ENCODE data around the gene AQP4.

Gene AQP4

DNA sequence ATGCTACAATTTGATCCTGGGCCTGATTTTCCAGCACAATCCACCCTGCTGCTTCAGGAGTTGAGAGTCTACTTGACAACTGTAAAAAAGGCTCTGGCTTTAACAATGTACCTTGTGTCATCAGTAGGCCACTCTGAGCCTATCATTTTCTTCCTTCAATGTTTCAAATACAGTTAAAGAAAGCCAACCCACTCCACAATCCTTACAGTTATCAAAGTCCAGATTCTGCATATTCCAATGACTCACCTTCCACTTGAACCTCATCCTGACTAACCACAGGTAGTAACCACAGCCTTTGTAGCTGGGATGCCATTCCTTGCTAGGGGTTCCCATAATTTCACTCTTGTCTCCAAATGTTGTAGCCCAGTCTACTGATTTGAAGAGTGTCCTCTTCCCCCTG is 35.5 kb upstream of the AQP4 start:
- H4K5ac ChIP-seq (ENCODE audit: low read length) = no peak overlapping the region
- DNase-seq = no peak
- H3K9ac ChIP-seq (ENCODE audit: low read length) = no peak overlapping the region
- no peak overlapping the region for H3K18ac ChIP-seq (ENCODE audit: low read length)
- no peak overlapping the region for H3K4me3 ChIP-seq (ENCODE audit: low read length)
- no peaks in the 10 kb centered on the region for H3K4me1 ChIP-seq (ENCODE audit: control insufficient read depth, low read depth, low read length)
- H3K79me2 ChIP-seq (ENCODE audit: control insufficient read depth, insufficient read depth, low read length) = no peaks in the 10 kb centered on the region
- H2BK5ac ChIP-seq (ENCODE audit: low read length) = no peak overlapping the region
- no peaks in the 10 kb centered on the region for H3K27me3 ChIP-seq (ENCODE audit: insufficient read depth, low read length, poor library complexity)
- H4K8ac ChIP-seq (ENCODE audit: low read depth, low read length) = no peak overlapping the region
- no peak overlapping the region for H2BK15ac ChIP-seq (replicated peaks; ENCODE audit: low read depth)
- no peak overlapping the region for H2BK120ac ChIP-seq (ENCODE audit: low read depth, low read length)
- no peak overlapping the region for H3K4me2 ChIP-seq (ENCODE audit: low read length)
- H3K36me3 ChIP-seq (ENCODE audit: control insufficient read depth, insufficient read depth, low read length) = no peaks in the 10 kb centered on the region
- no peaks in the 10 kb centered on the region for H3K79me1 ChIP-seq (ENCODE audit: low read length)
- H3K23ac ChIP-seq (ENCODE audit: low read length) = no peak overlapping the region
- H3K4ac ChIP-seq (ENCODE audit: low read depth, low read length) = no peak overlapping the region
- no peak overlapping the region for H3K56ac ChIP-seq (ENCODE audit: low read length)
- no peak overlapping the region for H2AK5ac ChIP-seq (ENCODE audit: low read length)
- H3K27ac ChIP-seq (ENCODE audit: low read depth, low read length) = no peak overlapping the region

DNA sequence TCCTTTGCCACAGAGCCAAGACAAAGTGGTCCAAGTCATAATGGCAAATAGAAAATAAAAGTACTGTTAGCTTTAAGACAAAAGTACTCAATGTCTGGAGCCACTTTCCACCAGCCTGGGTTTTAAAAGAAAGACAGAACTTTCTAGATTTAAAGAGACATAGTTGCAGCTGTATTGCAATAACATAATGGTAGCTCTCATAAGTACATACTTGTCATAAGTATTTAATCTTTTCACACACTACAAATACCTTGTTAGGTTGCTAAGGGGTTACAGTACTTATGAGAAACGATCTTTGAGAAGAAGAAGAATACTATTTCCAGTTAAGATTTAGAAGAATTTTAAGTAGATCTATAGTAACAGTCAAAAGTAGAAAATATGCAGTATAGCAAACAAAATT is 28.9 kb upstream of the AQP4 start:
- H3K4me3 ChIP-seq (ENCODE audit: low read length) = no peak overlapping the region
- no peaks in the 10 kb centered on the region for H3K4me1 ChIP-seq (ENCODE audit: control insufficient read depth, low read depth, low read length)
- DNase-seq = no peak
- H4K5ac ChIP-seq (ENCODE audit: low read length) = no peak overlapping the region
- WGBS (ENCODE audit: extremely low coverage, insufficient coverage, low lambda C conversion rate) = no CpG with 5 or more reads among the region's 1 CpG
- H3K36me3 ChIP-seq (ENCODE audit: control insufficient read depth, insufficient read depth, low read length) = no peaks in the 10 kb centered on the region
- no peak overlapping the region for H2BK5ac ChIP-seq (ENCODE audit: low read length)
- H2BK15ac ChIP-seq (replicated peaks; ENCODE audit: low read depth) = no peak overlapping the region
- no peak overlapping the region for H3K18ac ChIP-seq (ENCODE audit: low read length)
- no peak overlapping the region for H3K27ac ChIP-seq (ENCODE audit: low read depth, low read length)
- no peak overlapping the region for H3K4me2 ChIP-seq (ENCODE audit: low read length)
- no peaks in the 10 kb centered on the region for H3K79me1 ChIP-seq (ENCODE audit: low read length)
- H3K79me2 ChIP-seq (ENCODE audit: control insufficient read depth, insufficient read depth, low read length) = no peaks in the 10 kb centered on the region
- H4K8ac ChIP-seq (ENCODE audit: low read depth, low read length) = no peak overlapping the region
- no peak overlapping the region for H3K9ac ChIP-seq (ENCODE audit: low read length)
- H3K27me3 ChIP-seq (ENCODE audit: insufficient read depth, low read length, poor library complexity) = no peaks in the 10 kb centered on the region
- no peak overlapping the region for H3K4ac ChIP-seq (ENCODE audit: low read depth, low read length)
- no peak overlapping the region for H3K23ac ChIP-seq (ENCODE audit: low read length)
- H3K56ac ChIP-seq (ENCODE audit: low read length) = no peak overlapping the region
- H2AK5ac ChIP-seq (ENCODE audit: low read length) = no peak overlapping the region
- no peak overlapping the region for H2BK120ac ChIP-seq (ENCODE audit: low read depth, low read length)

DNA sequence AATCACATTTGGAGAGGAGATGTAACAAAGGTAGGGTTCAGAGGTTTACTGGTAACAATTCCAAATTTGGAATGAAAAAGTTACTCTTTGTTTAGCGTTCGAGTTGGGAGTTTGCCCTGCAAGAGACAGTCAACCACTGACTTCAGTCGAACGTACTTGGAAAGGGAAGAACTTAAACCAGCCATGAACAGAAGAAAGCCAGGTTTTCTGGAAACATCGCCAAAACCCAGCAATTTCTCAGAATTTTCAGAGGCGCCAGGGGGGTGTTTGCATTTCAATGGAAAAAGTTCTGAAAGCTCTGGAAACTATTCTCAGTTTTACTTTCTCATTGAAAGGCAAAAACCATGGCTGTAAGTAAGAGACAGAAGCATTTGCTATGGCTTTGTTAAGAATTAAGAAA is 28.5 kb upstream of the AQP4 start:
- Histone ChIP-seq H3K27ac (ENCODE audit: low read depth, low read length) (no peak overlapping the region), H2BK15ac (replicated peaks; ENCODE audit: low read depth) (no peak overlapping the region), H3K4me2 (ENCODE audit: low read length) (no peak overlapping the region), H3K18ac (ENCODE audit: low read length) (no peak overlapping the region), H3K79me1 (ENCODE audit: low read length) (no peaks in the 10 kb centered on the region), H3K27me3 (ENCODE audit: insufficient read depth, low read length, poor library complexity) (no peaks in the 10 kb centered on the region), H2AK5ac (ENCODE audit: low read length) (no peak overlapping the region), H3K79me2 (ENCODE audit: control insufficient read depth, insufficient read depth, low read length) (no peaks in the 10 kb centered on the region), H3K56ac (ENCODE audit: low read length) (no peak overlapping the region), H4K8ac (ENCODE audit: low read depth, low read length) (no peak overlapping the region), H3K9ac (ENCODE audit: low read length) (no peak overlapping the region), H2BK5ac (ENCODE audit: low read length) (no peak overlapping the region), H3K36me3 (ENCODE audit: control insufficient read depth, insufficient read depth, low read length) (no peaks in the 10 kb centered on the region), H3K4ac (ENCODE audit: low read depth, low read length) (no peak overlapping the region), H4K5ac (ENCODE audit: low read length) (no peak overlapping the region), H3K23ac (ENCODE audit: low read length) (no peak overlapping the region), H3K4me3 (ENCODE audit: low read length) (no peak overlapping the region), H2BK120ac (ENCODE audit: low read depth, low read length) (no peak overlapping the region), H3K4me1 (ENCODE audit: control insufficient read depth, low read depth, low read length) (no peaks in the 10 kb centered on the region)
- DNase-seq = no peak
- WGBS (ENCODE audit: extremely low coverage, insufficient coverage, low lambda C conversion rate) = no CpG with 5 or more reads among the region's 6 CpGs

DNA sequence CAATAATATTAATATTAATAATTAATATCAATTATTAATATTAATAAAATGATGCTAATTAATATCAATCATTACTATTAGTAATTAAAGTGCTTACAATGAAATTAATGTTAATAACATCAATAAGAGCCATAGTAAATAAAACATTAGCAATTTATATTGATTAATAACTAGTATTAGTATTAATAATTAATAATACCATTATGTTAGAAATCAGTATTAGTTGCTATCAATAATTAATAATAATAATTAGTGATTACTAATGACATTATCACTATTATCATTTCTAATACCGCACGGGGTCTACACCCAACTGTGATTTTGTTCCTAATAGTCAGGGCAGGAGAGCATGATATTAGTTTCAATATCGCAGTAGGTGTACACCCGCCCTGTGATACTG is 22.8 kb upstream of the AQP4 start:
- H3K36me3 ChIP-seq (ENCODE audit: control insufficient read depth, insufficient read depth, low read length) = no peaks in the 10 kb centered on the region
- no CpG with 5 or more reads among the region's 4 CpGs for WGBS (ENCODE audit: extremely low coverage, insufficient coverage, low lambda C conversion rate)
- H3K4me1 ChIP-seq (ENCODE audit: control insufficient read depth, low read depth, low read length) = no peaks in the 10 kb centered on the region
- H3K56ac ChIP-seq (ENCODE audit: low read length) = no peak overlapping the region
- no peak overlapping the region for H2BK120ac ChIP-seq (ENCODE audit: low read depth, low read length)
- H2BK15ac ChIP-seq (replicated peaks; ENCODE audit: low read depth) = no peak overlapping the region
- H3K18ac ChIP-seq (ENCODE audit: low read length) = no peak overlapping the region
- H3K23ac ChIP-seq (ENCODE audit: low read length) = no peak overlapping the region
- no peak for DNase-seq
- no peak overlapping the region for H3K4ac ChIP-seq (ENCODE audit: low read depth, low read length)
- H3K27me3 ChIP-seq (ENCODE audit: insufficient read depth, low read length, poor library complexity) = no peaks in the 10 kb centered on the region
- no peak overlapping the region for H3K27ac ChIP-seq (ENCODE audit: low read depth, low read length)
- no peak overlapping the region for H2AK5ac ChIP-seq (ENCODE audit: low read length)
- H3K4me3 ChIP-seq (ENCODE audit: low read length) = no peak overlapping the region
- H3K9ac ChIP-seq (ENCODE audit: low read length) = no peak overlapping the region
- H4K5ac ChIP-seq (ENCODE audit: low read length) = no peak overlapping the region
- H3K4me2 ChIP-seq (ENCODE audit: low read length) = no peak overlapping the region
- no peak overlapping the region for H2BK5ac ChIP-seq (ENCODE audit: low read length)
- no peak overlapping the region for H4K8ac ChIP-seq (ENCODE audit: low read depth, low read length)
- H3K79me1 ChIP-seq (ENCODE audit: low read length) = no peaks in the 10 kb centered on the region
- no peaks in the 10 kb centered on the region for H3K79me2 ChIP-seq (ENCODE audit: control insufficient read depth, insufficient read depth, low read length)

DNA sequence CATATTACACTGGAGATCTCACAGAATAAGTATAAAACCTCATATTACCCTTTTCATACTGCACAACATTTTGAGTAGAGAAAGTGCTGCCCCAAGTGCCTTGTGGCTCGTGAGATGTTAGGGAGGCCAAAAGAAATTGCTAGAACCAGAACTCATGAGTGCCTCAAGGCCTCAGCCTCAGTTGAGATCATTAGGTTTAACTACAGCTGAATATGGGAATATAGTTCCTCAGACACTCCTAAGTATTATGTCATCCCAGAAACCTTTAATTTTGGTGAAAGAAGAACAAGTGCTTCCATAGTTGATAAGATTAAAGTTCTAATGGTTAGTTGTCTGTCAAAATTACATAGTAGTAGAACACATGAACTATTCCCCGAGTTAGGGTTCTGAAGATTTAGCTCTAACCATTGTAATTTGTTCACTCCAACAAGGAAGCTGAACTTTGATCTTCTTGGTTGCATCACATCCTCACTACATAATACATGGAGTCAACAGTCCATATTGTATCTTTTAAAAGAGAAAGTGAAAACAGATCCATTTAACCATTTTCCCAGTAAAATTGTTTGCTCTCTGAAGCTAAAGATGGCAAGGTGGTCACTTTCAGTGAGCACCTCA is 9.6 kb upstream of the AQP4 start:
- H3K79me2 ChIP-seq (ENCODE audit: control insufficient read depth, insufficient read depth, low read length) = no peaks in the 10 kb centered on the region
- no peak overlapping the region for H2BK5ac ChIP-seq (ENCODE audit: low read length)
- H4K5ac ChIP-seq (ENCODE audit: low read length) = no peak overlapping the region
- WGBS (ENCODE audit: extremely low coverage, insufficient coverage, low lambda C conversion rate) = no CpG with 5 or more reads among the region's 2 CpGs
- H3K56ac ChIP-seq (ENCODE audit: low read length) = no peak overlapping the region
- H3K9ac ChIP-seq (ENCODE audit: low read length) = no peak overlapping the region
- no peaks in the 10 kb centered on the region for H3K4me1 ChIP-seq (ENCODE audit: control insufficient read depth, low read depth, low read length)
- no peak overlapping the region for H2BK120ac ChIP-seq (ENCODE audit: low read depth, low read length)
- no peak overlapping the region for H3K4me3 ChIP-seq (ENCODE audit: low read length)
- no peaks in the 10 kb centered on the region for H3K36me3 ChIP-seq (ENCODE audit: control insufficient read depth, insufficient read depth, low read length)
- no peak overlapping the region for H3K23ac ChIP-seq (ENCODE audit: low read length)
- no peak overlapping the region for H3K4ac ChIP-seq (ENCODE audit: low read depth, low read length)
- no peak overlapping the region for H2AK5ac ChIP-seq (ENCODE audit: low read length)
- H3K27ac ChIP-seq (ENCODE audit: low read depth, low read length) = no peak overlapping the region
- no peak overlapping the region for H3K4me2 ChIP-seq (ENCODE audit: low read length)
- H3K79me1 ChIP-seq (ENCODE audit: low read length) = no peaks in the 10 kb centered on the region
- H3K18ac ChIP-seq (ENCODE audit: low read length) = no peak overlapping the region
- no peak overlapping the region for H4K8ac ChIP-seq (ENCODE audit: low read depth, low read length)
- DNase-seq = no peak
- no peak overlapping the region for H2BK15ac ChIP-seq (replicated peaks; ENCODE audit: low read depth)
- H3K27me3 ChIP-seq (ENCODE audit: insufficient read depth, low read length, poor library complexity) = no peaks in the 10 kb centered on the region

DNA sequence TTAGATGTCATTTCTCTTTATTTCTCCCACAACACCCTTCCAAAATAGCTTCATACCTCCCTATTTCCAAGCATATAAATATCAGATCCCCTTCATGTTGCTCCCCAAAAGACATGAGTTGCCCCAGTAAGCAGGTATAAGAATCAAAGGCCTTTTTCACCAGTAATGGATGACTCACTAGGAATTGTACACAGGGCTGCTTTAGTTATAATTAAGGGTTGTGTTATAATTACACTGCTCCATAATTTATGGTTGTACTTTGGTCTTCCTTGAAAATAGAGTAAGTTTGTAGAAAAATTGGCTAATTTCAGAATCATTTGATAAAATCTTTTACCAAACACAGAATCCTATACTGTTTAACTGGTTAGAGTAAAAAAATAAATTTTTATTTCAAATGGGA is 8.8 kb upstream of the AQP4 start:
- H3K79me2 ChIP-seq (ENCODE audit: control insufficient read depth, insufficient read depth, low read length) = no peaks in the 10 kb centered on the region
- no peak overlapping the region for H3K4me2 ChIP-seq (ENCODE audit: low read length)
- no peak overlapping the region for H3K4me3 ChIP-seq (ENCODE audit: low read length)
- no peak overlapping the region for H3K4ac ChIP-seq (ENCODE audit: low read depth, low read length)
- H3K79me1 ChIP-seq (ENCODE audit: low read length) = no peaks in the 10 kb centered on the region
- DNase-seq = no peak
- H3K27me3 ChIP-seq (ENCODE audit: insufficient read depth, low read length, poor library complexity) = no peaks in the 10 kb centered on the region
- H2BK15ac ChIP-seq (replicated peaks; ENCODE audit: low read depth) = no peak overlapping the region
- H4K5ac ChIP-seq (ENCODE audit: low read length) = no peak overlapping the region
- no peak overlapping the region for H3K18ac ChIP-seq (ENCODE audit: low read length)
- H4K8ac ChIP-seq (ENCODE audit: low read depth, low read length) = no peak overlapping the region
- no peak overlapping the region for H2BK5ac ChIP-seq (ENCODE audit: low read length)
- no peak overlapping the region for H2BK120ac ChIP-seq (ENCODE audit: low read depth, low read length)
- no peaks in the 10 kb centered on the region for H3K4me1 ChIP-seq (ENCODE audit: control insufficient read depth, low read depth, low read length)
- no peak overlapping the region for H3K27ac ChIP-seq (ENCODE audit: low read depth, low read length)
- no peaks in the 10 kb centered on the region for H3K36me3 ChIP-seq (ENCODE audit: control insufficient read depth, insufficient read depth, low read length)
- H3K56ac ChIP-seq (ENCODE audit: low read length) = no peak overlapping the region
- H3K23ac ChIP-seq (ENCODE audit: low read length) = no peak overlapping the region
- H3K9ac ChIP-seq (ENCODE audit: low read length) = no peak overlapping the region
- no peak overlapping the region for H2AK5ac ChIP-seq (ENCODE audit: low read length)

Data from mesendoderm (in vitro differentiated cells).